Non-pigmented ciliary epithelial cell (primary cell): ENCODE measurements around the gene E2F1.
"Not testable (repeated sequence)": the region's sequence is repeated elsewhere in the genome, so short reads cannot be mapped to it uniquely, and the experiment has no call there.

Source experiments
- DNase-seq: peaks from one replicate; pipeline ENCODE4 v3.0.0-alpha.2; 2010; ENCODE audit warnings: low read depth

The E2F1 gene

DNA sequence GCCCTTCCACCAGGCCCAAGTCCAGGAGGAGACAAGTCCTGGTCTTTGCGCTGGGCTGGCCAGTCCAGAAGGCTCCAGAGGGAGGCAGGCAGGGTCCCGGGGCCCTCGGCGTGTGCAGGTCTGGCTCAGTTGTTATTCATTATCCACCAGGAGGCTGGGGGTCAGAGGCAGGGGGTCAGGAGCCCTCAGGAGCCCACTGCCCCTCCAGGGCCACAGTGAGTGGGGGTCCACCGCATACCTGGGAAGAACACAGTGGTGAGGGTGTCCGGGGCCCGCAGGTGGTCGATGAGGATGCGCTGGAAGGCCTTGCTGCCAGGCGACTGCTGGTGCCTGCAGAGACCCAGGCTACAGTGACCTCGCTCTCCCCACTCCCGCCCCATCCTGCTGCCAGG, 28.5 kb downstream of the E2F1 start:
- no peak for DNase-seq

DNA sequence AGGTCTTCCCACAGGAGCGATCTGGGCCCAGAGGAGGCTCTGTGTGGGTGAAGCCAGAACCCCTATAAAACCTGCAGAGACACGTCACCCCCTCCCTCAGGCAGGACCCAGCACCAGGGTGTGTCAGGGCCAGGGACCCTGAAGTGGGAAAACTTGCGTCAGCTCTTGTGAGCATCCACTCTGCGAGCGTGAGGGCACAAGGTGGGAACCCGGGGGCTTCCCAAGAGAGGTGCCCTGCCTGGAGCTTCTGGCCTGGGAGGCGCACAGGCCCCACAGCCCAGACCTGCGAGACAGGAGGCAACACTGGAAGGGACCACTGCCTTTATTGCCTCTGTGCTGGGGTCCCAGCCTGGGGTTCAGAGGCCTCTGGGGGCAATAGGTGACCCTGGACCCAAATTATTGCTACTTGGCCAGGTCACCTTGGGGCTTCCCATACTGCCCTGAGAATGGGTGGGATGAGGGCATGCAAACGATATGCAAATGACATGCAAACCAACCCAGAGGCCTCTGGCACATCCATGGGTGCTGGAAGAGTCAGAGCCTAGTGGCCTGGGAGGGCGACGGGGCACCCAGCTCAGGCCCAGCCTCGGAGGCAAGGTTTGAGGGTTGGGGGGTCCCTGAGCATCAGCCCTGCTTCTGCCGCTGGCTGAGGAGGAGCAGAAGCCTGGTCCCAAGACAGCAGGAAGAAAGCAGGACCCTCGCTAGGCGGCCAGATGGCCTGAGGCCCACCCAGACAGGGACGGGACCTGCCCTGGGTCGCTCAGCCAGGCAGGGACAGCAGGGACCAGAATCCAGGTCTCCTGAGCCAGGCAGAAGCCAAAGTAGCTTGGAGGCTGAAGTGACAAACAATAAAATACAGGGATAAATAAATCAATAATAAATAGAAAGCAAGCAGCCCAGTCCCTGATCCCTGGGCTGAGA, 29.1 kb downstream of the E2F1 start:
- no peak for DNase-seq

GRCh38 chr20:33656010-33656782, 30.0 kb downstream of the E2F1 start:
- DNase-seq, result no peak

DNA sequence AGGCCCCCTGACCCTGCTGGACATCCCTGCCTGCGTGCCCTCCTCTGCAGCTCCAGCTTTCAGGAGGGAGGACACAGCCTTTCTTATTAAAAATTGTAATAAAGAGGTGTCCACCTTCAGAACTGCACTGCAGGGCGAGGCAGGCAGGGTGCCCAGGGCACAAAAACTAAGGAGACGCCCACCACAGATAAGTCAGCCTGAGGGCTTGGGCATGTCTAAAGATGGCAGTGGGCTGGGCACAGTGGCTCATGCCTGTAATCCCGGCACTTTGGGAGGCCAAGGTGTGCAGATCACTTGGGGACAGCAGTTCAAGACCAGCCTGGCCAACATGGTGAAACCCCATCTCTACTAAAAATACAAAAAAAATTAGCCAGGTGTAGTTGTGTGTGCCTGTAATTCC, 31.0 kb downstream of the E2F1 start:
- DNase-seq, result no peak

GRCh38 chr20:33654680-33655161, 31.5 kb downstream of the E2F1 start:
- no peak for DNase-seq

DNA sequence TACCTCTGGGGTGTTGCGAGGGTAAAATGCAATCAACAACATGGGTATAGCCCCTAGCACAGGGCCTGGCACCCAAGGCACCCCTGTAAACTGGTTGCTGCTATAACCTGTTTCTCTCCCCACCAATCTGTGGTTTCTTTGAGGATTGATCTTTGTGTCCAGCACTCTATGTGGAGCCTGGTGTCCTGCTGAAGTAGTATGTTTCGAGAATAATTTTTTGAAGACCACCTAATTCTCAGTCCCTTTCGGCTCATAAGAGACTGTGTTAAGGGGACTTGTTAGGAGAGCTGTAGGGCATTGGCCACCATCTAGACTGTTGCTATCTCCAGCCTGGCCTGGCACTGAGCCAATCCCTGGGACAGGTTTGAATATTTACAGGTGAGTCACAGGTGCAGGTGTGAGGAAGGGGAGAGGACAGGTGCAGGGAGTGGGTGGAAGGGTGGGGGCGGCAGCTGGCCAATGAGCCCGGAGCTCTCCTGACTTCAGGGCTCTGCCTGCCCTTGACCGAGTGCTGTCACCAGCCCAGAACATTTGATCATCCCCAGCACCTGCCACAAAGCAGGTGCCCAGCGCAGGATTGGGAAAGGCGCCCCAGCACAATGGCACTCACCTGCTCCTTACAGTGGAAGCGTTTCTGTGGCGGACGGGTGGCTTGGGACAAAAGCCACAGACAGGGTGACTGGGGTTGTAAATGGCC, 32.1 kb downstream of the E2F1 start:
- no peak for DNase-seq

DNA sequence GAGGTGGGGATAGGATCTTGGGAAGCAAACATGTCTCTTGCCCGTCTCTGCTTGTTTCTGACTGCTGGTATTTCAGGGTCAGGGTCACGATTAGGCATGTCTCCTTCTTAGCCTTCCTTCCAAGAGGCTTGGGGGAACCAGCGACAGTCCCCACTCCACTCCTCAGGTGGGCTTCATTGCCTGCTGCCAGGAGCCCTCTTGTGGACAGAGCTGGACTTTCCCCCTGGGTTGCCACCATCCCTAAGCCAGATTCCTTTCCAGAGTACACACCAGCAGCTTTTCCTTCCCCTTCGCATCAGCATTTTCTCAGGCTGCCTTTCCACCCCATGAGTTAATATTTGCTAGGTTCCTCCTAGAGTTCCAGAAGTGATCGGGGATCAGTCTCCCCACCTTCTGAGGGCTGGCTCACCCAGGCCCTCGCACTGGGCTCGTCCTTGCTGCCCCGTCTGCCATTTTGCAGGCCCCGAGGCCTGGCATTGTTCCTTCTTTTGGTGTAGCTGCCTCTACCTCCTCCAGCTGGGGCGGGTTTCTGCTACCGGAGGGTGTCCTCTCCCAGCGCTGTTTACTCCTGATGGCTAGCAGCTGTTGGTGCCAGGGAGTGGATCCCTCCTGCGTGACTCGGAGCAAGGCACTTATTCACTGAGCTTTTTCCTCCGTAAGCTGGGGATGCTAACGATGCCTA, 32.8 kb downstream of the E2F1 start:
- no peak for DNase-seq

DNA sequence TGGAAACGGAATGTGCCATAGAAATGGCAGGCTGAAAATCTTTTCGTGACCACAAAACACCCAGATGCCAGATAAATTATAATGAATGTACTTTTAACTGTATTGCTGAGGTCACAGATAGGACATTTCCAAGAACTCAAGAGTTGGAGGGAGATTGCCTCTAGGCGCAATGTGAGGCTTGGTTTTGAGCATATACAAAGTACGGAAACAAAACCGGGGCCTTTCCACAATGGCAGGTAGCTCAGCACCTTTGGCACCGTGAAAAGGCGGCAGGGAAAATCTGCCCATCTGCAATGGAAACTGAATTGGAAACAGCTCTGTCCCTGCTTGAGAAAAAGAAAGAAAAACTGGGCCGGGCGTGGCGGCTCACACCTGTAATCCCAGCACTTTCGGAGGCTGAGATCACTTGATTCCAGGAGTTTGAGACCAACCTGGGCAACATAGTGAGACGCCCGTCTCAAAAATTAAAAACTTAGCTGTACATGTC, 34.6 kb downstream of the E2F1 start:
- no peak for DNase-seq

DNA sequence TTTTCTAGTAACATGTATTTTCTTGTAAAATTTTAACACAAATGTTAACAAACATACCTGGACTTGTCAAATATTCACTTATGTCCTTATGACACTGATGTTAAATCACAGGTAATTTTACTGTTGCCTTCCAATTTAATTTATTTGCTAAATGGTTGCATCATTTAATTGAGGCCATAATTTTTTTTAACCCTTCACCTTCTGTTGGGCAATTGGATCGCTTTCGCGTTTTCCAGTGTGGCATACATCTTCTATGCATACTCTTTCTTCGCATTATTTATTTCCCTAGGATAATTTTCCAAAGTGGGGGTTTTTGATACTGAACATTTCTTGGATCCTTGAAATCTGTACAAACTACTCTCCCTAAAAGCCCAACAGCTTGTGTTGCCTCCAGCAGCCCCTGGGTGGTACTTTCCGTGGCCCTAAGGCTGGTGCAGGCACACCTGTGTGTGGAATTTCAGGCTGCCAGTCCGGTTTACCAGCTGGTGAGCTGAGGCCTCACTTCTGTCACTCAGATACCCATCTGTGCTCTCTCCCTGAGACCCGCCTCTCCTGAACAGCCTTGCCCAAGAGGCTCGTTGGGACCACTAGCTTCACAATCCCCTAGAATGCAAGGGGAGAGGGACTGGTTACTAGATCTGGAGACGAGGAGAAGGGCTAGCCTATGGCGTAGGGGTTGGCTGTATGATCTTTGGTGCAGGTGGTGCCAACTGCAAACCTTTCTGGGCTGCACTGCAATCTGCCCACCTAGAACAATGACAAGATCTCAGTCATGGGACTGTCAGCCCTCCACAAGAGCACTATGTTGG, 35.2 kb downstream of the E2F1 start:
- no peak for DNase-seq

DNA sequence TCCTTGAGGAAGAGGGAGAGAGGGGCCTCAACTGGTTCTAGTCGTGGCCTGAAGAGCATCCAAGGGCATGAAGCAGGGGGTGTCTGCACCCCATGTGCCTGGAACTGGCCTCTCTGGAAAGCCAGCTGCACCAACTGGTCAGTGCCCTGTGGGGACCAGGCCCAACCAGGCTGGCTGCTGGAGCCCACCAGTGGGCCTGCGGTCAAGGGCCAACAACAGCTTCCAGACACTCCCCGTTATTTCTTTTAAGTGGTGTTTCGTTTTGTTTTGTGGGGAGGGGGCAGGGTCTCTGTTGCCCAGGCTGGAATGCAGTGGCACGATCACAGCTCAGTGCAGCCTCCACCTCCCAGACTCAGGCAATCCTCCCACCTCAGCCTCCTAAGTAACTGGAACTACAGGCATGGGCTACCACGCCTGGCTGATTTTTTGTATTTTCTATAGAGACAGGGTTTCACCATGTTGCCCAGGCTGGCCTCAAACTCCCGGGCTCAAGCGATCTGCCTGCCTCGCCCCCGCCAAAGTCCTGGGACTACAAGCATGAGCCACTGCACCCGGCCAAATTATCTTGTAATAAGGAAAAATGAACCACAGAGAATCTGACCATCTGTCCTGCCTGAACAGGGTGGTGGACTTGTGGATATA, 36.0 kb downstream of the E2F1 start:
- no peak for DNase-seq

DNA sequence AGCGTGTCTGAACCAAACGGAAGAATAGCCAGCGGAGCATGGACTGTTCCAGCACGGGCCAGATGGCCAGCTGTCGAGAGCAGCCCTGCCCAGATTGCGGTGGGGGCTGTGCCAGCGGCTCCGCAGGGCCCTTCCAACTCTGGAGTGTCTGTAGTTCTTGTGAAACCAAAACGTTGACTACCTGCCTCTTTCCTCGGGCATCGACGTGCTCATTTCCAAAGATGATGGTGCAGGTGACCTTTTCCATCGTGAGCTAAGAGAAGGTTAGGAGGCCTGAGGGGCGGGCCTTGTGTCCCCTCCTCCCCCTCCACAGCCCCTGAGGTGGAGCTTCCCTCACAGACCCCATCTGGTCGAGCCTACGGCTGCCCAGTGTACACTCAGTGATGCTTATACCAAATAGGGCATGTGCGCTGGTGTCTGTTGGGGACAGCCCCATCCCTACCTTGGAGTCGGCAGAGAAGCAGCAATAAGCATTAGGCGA, 36.9 kb downstream of the E2F1 start:
- no peak for DNase-seq

DNA sequence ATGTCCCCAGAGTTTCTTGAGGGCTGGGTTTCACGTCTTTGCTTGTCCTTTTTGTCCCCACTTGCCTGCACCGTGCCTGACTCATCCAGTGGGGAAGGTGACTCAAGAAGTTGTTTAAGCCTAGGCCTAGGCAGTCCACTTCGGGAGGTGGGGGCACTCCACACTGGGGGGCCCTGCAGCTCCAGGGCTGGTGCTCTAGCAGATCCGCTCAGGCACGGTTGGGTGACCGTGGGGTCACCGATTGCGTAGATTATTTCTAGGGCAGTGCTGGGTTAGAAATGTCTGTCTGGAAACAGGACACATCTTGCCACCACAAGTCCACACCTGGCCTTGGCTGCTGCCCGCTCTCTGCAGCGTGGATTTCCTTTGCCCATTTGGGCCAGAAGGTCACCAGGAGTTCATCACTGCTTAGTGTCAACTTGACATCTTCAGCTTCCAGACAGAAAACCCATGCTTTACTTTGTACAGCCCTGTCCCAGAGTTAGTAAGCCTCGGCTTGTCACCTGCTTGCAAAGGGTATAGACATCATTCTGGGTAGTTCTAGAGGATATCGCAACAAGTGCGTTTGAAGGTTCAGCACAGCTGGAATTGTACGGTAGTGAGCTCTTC, 37.7 kb downstream of the E2F1 start:
- DNase-seq, result no peak

DNA sequence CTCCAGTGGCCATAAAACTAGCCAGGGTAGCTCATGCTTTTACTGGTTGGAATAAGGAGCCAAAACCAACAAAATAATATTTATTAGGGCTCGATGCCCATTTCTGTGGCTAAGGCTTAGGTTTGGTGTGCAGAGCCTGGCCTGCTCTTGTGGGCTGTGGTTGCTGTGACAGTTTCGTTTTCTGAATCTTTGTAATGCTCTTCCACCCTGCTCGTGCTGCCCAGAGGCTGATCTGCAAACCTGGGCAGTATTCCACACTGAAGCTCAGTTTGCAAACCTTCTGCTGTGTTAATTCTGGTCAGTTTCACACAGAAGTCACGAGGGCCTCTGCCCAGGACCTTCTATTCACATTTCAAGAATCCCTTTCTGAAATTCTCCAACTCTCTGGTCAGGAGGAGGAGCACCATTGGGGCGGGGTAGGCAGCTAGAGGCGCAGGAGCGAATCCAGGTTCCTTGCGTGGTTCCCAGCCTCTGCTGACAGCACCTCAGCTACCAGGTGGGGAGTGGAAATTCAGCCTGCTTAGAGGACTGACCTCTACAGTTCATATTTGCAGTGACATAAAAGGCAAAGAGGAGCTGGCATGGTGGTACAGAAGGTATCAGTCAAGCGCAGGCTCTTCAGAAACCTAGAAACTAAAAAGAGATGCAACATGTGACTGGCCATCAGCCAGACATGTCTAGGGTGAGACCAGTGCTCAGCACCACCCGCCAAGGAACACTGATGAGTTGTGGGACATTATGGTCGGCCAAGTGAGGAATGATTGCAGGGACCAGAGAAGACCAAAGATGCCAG, 38.4 kb downstream of the E2F1 start:
- DNase-seq, result no peak

DNA sequence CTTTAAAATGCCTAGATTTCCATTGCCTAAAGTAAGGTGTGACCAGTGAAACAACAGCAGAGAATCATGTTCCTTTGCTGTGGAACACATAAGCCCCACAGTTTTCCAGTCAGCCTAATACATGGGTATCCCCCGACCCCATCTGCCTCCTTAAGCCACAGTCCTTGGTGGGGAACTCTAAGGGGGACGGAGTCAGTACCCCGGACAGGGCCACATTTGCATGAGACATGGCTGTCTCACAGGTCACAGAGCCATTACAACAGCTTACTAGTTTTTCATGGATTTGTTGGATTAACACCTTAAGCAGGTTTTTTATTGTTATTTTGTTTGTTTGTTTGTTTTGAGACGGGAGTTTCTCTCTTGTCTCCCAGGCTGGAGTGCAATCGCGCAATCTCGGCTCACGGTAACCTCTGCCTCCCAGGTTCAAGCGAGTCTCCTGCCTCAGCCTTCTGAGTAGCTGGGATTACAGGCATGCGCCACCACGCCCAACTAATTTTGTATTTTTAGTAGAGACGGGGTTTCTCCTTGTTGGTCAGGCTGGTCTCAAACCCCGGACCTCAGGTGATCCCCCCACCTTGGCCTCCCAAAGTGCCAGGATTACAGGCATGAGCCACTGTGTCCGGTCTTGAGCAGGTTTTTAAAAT, 39.1 kb downstream of the E2F1 start:
- DNase-seq, result not testable (repeated sequence)

DNA sequence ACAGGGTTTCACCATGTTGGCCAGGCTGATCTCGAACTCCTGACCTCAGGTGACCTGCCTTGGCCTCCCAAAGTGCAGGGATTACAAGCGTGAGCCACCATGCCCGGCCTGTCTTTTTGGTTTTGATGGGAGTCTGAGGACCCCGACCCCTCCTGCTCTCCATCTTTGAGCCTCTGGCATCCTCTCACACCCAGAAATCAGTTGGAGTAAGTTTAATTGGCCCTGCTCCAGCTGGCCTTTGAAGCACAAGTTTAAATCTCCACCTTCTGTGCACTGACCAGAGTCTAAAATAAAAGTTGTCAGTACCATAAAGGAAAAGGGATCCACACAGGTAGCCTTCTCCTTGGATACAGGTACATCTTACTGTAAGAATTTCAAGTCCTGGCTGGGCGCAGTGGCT, 40.0 kb downstream of the E2F1 start:
- DNase-seq, result no peak

- no peak for DNase-seq
These were observed 40.8 kb downstream of the E2F1 start for GRCh38 chr20:33645396-33645795.

- DNase-seq, result no peak
These were observed 41.2 kb downstream of the E2F1 start for GRCh38 chr20:33645072-33645358.

DNA sequence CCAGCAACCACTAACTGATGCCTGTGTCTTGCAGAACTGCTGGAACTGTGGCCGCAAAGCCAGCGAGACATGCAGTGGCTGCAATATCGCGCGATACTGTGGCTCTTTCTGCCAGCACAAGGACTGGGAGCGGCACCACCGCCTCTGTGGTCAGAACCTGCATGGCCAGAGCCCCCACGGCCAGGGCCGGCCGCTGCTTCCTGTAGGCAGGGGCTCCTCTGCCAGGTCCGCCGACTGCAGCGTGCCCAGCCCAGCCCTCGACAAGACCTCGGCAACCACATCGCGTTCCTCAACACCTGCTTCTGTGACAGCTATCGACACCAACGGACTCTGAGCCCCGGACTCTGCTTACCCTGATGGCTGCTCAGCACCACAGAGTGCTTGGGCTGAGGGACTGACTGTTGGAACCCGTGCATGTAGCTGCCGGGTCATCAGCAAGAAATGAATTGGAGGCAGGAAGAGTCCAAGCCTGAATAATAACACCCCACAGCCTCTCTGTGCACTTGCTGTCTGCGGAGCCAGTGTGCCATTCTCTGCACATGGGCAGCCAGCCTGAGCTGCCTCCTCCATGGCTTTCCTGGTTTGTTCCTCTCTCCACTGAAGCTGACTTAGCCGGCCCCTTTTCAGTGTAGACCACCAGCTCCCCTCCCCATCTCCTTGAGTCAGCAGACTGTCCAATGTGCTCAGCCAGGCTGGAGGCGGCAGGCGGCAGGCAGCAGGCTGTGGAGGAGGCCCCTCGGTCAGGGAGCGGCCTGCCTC, 41.7 kb downstream of the E2F1 start:
- DNase-seq, result no peak
